Bronchial epithelial cell (primary cell): ENCODE measurements around the gene NDUFAB1. TPM values are rescaled to one million over a fixed set of nuclear protein-coding genes. Genes with fewer than 3 reads are reported as not detected.

Source experiments
- DNase-seq: peaks from one replicate; pipeline ENCODE4 v3.0.0-alpha.2; 2010; ENCODE audit warnings: low read depth
- FAIRE-seq: peaks from 2 replicates; lab custom pipeline; 2011; peaks lifted over from hg19 to GRCh38; lab: Jason Lieb, UNC
- H3K27me3 ChIP-seq: 2 replicates; pipeline ENCODE4 v1.5.1; 2011; ENCODE audit warnings: low read length; ENCODE audit not compliant: control insufficient read depth, insufficient read depth
- H3K36me3 ChIP-seq: 2 replicates; pipeline ENCODE4 v1.5.1; 2011; ENCODE audit warnings: low read length; ENCODE audit not compliant: control insufficient read depth, insufficient read depth
- H3K4me3 ChIP-seq: 2 replicates; pipeline ENCODE4 v1.5.1; 2011; ENCODE audit warnings: mild to moderate bottlenecking, low read depth, low read length, control low read depth
- total RNA-seq: library from RNA; depleted of rRNA; stranded (reverse); fragments of >200 nt; gene quantifications from 2 replicates; pipeline ENCODE4 v1.2.1, GENCODE V29; 2014
- TF ChIP-seq, protein P1 (sequence below): IDR thresholded peaks from 2 replicates; pipeline ENCODE4 v1.5.1; 2011; ENCODE audit warnings: mild to moderate bottlenecking, moderate library complexity, low read length, control low read depth, inconsistent platforms; ENCODE audit not compliant: insufficient read depth, severe bottlenecking

NDUFAB1 gene
- total RNA-seq, 1 donor from 2014 or later = 123 TPM

DNA sequence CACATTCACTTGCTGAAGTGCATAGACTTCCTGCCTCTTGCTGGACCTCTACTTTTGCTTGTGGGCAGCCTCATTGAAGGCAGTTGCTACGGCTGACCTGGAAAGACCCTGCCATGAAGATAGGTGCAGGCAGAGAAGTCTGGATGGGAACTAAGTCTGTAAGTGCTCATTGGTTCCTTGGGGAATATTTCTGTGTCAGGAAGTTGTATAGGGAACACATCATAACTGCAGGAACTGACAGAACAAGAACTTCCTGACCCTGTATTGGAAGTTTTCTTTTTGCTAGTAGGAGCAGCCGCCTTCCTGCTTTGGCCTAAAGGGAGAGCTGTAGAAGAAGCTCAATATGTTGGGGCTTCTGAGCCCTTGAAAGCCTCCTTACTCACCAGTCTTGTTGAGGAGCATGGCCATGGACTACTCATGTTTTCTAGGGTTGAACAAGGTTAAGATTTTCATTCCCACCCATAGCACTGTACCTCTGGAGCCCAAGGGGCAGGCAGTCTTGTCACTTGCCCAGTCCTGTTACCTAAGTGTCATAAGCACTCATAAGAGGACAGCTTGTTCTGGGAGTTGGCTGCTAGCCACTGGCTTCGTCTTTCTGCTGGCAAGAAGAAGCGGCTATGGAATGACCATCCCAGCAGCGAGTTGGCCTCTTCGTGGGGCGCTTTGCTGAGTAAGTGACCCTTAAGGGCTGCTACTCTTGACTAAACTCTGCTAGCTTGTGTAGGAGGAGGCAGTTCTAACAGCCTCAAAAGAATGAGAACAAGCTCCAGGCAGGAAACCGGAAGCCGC lies 31.3 kb downstream of the NDUFAB1 start:
- H3K4me3 ChIP-seq = no peak overlapping the region
- TF ChIP-seq, protein P1, sequence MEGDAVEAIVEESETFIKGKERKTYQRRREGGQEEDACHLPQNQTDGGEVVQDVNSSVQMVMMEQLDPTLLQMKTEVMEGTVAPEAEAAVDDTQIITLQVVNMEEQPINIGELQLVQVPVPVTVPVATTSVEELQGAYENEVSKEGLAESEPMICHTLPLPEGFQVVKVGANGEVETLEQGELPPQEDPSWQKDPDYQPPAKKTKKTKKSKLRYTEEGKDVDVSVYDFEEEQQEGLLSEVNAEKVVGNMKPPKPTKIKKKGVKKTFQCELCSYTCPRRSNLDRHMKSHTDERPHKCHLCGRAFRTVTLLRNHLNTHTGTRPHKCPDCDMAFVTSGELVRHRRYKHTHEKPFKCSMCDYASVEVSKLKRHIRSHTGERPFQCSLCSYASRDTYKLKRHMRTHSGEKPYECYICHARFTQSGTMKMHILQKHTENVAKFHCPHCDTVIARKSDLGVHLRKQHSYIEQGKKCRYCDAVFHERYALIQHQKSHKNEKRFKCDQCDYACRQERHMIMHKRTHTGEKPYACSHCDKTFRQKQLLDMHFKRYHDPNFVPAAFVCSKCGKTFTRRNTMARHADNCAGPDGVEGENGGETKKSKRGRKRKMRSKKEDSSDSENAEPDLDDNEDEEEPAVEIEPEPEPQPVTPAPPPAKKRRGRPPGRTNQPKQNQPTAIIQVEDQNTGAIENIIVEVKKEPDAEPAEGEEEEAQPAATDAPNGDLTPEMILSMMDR = no peak
- FAIRE-seq = no peak
- DNase-seq = no peak
- no peaks in the 10 kb centered on the region for H3K27me3 ChIP-seq
- H3K36me3 ChIP-seq = peaks cover 38% of the 10 kb centered on the region

DNA sequence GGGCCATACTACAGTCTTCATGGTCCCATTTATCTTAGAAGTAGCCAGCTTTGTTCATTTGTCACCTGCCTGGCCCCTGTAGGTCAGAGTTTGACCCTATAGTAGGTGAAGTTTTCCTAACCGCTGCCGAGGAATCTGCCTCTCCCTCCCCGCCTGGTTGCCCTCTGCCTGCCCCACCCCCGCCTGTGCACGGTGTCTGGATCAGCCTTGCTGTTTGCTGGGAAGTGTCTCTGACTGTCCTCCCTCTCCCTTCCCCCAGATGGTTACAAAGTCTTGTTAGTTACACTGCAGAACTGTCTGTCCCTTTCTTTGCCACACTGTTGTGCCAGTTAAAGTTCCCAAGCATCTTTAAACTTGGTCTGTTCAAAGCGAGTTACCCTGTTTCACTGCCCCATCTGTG lies 32.9 kb downstream of the NDUFAB1 start:
- Histone ChIP-seq H3K4me3 (no peak overlapping the region), H3K27me3 (no peaks in the 10 kb centered on the region), H3K36me3 (peaks cover 38% of the 10 kb centered on the region)
- DNase-seq (no peak), FAIRE-seq (no peak)
- TF ChIP-seq, protein P1 = no peak

DNA sequence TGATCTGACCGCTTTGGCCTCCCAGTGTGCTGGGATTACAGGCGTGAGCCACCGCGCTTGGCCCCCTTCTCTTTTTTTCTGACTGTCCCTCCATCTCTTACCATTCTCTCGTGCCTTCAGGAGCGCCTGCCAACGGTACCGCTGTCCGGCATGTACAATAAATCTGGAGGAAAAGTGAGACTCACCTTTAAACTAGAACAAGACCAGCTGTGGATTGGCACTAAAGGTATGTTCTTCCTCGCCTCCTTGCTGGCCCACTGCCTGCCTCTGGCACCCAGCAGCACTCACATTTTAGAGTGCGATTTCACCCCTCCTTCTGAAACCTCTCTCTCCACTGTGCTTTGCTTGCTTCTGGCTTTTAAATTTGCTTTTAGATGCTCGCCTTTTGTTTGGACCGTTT lies 33.6 kb downstream of the NDUFAB1 start:
- H3K27me3 ChIP-seq = no peaks in the 10 kb centered on the region
- TF ChIP-seq, protein P1 = no peak
- FAIRE-seq (no peak), DNase-seq (no peak)
- H3K36me3 ChIP-seq = peaks cover 34% of the 10 kb centered on the region
- no peak overlapping the region for H3K4me3 ChIP-seq

DNA sequence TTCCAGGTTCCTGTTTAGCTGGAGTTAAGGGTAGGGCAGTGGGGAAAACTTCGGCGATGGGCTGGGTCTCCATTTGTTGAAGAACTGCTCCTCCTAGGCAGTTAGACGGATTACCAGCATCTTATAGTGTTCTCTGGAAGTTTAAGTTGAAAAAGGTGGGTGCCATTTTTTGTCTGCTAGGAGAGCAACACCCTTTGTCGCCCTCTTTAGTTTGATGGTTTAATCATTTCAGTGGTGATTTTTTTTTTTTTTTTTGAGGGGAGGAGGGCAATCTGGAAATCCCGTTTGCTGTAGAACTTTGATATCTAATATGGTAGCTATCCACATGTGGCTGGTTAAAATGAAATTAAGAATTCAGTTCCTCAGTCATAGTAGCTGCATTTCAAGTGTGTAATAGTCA lies 34.5 kb downstream of the NDUFAB1 start:
- H3K36me3 ChIP-seq = peaks cover 27% of the 10 kb centered on the region
- no peaks in the 10 kb centered on the region for H3K27me3 ChIP-seq
- DNase-seq (no peak), FAIRE-seq (no peak)
- H3K4me3 ChIP-seq = no peak overlapping the region
- TF ChIP-seq, protein P1 = no peak

DNA sequence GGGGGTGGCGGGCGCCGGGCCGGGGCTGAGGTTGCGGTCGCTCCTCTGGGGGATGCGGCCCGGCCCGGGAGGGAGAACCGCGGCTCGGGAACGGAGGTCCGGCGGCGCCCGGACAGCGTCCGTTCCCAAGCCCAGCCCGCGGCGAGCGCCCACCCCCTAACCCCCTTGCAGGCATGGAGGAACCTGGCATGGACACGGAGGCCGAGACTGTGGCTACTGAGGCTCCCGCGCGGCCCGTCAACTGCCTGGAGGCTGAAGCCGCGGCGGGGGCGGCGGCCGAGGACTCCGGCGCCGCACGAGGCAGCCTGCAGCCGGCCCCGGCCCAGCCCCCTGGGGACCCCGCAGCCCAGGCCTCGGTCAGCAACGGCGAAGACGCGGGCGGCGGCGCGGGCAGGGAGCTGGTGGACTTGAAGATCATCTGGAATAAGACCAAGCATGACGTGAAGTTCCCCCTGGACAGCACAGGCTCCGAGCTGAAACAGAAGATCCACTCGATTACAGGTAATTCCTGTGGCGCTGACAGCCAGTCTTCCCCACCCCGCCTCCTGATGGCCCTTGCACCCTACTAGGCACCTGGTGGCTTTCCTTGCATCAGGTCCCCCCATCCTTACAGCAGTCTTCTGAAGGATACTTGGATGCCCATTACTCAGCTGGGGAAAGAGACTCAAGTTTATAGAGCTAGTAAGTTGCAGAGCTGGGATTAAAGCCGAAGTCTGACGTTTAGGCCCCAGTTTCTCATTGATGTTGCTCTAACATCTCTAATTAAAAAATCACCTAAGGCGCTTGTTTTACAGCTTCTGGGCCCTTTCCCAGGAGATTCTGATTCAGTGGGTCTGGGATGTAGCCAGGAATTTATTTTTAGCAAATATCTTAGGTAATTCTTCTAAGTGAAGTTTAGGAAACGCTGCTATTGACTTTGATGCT lies 38.1 kb downstream of the NDUFAB1 start:
- peaks cover 18% of the 10 kb centered on the region for H3K36me3 ChIP-seq
- DNase-seq = peak; percentile 25
- no peak for FAIRE-seq
- H3K4me3 ChIP-seq = peak overlapping the region; percentile 87
- no peaks in the 10 kb centered on the region for H3K27me3 ChIP-seq
- TF ChIP-seq, protein P1 = no peak
